ENCODE measurements around the gene SKA3. TPM values are rescaled to one million over a fixed set of nuclear protein-coding genes. Genes with fewer than 3 reads are reported as not detected.

Gene SKA3
- total and polyA plus RNA-seq, 9 donors = 0.12 to 1.6 (median 0.43) TPM

GRCh38 chr13:21152251-21152899 lies 24.0 kb downstream of the SKA3 start:
- H3K27ac ChIP-seq = no peak overlapping the region
- no peaks in the 10 kb centered on the region for H3K4me1 ChIP-seq (ENCODE audit: insufficient read depth)
- H3K36me3 ChIP-seq = no peaks in the 10 kb centered on the region
- TF ChIP-seq POLR2A (IDR thresholded peaks at IDR 0.05) (no peak), EP300 (IDR thresholded peaks at IDR 0.05) (no peak), CTCF (IDR thresholded peaks at IDR 0.05) (no peak)
- DNase-seq = no peak
- intact Hi-C loops (cut with DNase I) = no loop called here
- WGBS, 3 donors = 58 to 70% (median 65%) methylated on average over 8 of the region's 8 CpGs
- H3K9me3 ChIP-seq = no peaks in the 10 kb centered on the region
- H3K4me3 ChIP-seq = no peak overlapping the region
- no peaks in the 10 kb centered on the region for H3K27me3 ChIP-seq

GRCh38 chr13:21150013-21150412 lies 26.3 kb downstream of the SKA3 start:
- no peaks in the 10 kb centered on the region for H3K4me1 ChIP-seq (ENCODE audit: insufficient read depth)
- TF ChIP-seq CTCF (IDR thresholded peaks at IDR 0.05) (no peak), EP300 (IDR thresholded peaks at IDR 0.05) (no peak), POLR2A (IDR thresholded peaks at IDR 0.05) (no peak)
- WGBS, 3 donors = 73 to 81% (median 73%) methylated on average over 1 of the region's 1 CpG
- intact Hi-C loops (cut with DNase I) = no loop called here
- no peaks in the 10 kb centered on the region for H3K36me3 ChIP-seq
- H3K27ac ChIP-seq = no peak overlapping the region
- H3K27me3 ChIP-seq = no peaks in the 10 kb centered on the region
- no peak for DNase-seq
- no peak overlapping the region for H3K4me3 ChIP-seq
- no peaks in the 10 kb centered on the region for H3K9me3 ChIP-seq

GRCh38 chr13:21149568-21149967 lies 26.8 kb downstream of the SKA3 start:
- Histone ChIP-seq H3K9me3 (no peaks in the 10 kb centered on the region), H3K4me3 (no peak overlapping the region), H3K27ac (no peak overlapping the region), H3K27me3 (no peaks in the 10 kb centered on the region), H3K4me1 (ENCODE audit: insufficient read depth) (no peaks in the 10 kb centered on the region), H3K36me3 (no peaks in the 10 kb centered on the region)
- no peak for DNase-seq
- intact Hi-C loops (cut with DNase I) = no loop called here
- no peak for TF ChIP-seq POLR2A (IDR thresholded peaks at IDR 0.05)
- TF ChIP-seq EP300 (IDR thresholded peaks at IDR 0.05) = no peak
- no peak for TF ChIP-seq CTCF (IDR thresholded peaks at IDR 0.05)
- WGBS, 3 donors = 46 to 57% (median 54%) methylated on average over 1 of the region's 1 CpG

GRCh38 chr13:21148557-21149258 lies 27.6 kb downstream of the SKA3 start:
- Histone ChIP-seq H3K4me3 (no peak overlapping the region), H3K27ac (no peak overlapping the region), H3K27me3 (no peaks in the 10 kb centered on the region), H3K36me3 (no peaks in the 10 kb centered on the region), H3K4me1 (ENCODE audit: insufficient read depth) (no peaks in the 10 kb centered on the region), H3K9me3 (no peaks in the 10 kb centered on the region)
- DNase-seq = no peak
- 59 to 62% (median 60%) methylated on average over 5 of the region's 5 CpGs for WGBS, 3 donors
- intact Hi-C loops (cut with DNase I) = no loop called here
- TF ChIP-seq EP300 (IDR thresholded peaks at IDR 0.05) (no peak), CTCF (IDR thresholded peaks at IDR 0.05) (no peak), POLR2A (IDR thresholded peaks at IDR 0.05) (no peak)

All from ovary (tissue), 9 donors.